ENCODE results near the gene RPL3.

GRCh38 chr22:39301108-39301507 lies 18.3 kb downstream of the RPL3 start:
- TF ChIP-seq EZH2phosphoT487 (IDR thresholded peaks at IDR 0.05; ENCODE audit: borderline replicate concordance, low read length): no peak
- no peak for TF ChIP-seq CTCF (IDR thresholded peaks at IDR 0.05; ENCODE audit: low read depth, low read length, poor library complexity, severe bottlenecking)

Data from DOHH2 (cell line).